WTC11 (cell line): ENCODE results near the gene AKT1.

Experiments
- NR2C2 ChIP-seq: sonication (generic); formaldehyde crosslinking; IDR thresholded peaks from 2 replicates; pipeline ENCODE4 v1.8.0; 2022; ENCODE audit warnings: mild to moderate bottlenecking, missing genetic modification reagents
- ZNF263 ChIP-seq: sonication (generic); formaldehyde crosslinking; IDR thresholded peaks from 2 replicates; pipeline ENCODE4 v1.8.1; 2022; ENCODE audit warnings: low read depth, mild to moderate bottlenecking, moderate library complexity, missing genetic modification reagents

- TF ChIP-seq NR2C2 (CRISPR knock-in tag), result no peak
- TF ChIP-seq ZNF263 (CRISPR knock-in tag), result no peak
These were observed 1.1 kb upstream of the AKT1 start for GRCh38 chr14:104796687-104797081.
